ENCODE data around the gene LCT.

Gene LCT

DNA sequence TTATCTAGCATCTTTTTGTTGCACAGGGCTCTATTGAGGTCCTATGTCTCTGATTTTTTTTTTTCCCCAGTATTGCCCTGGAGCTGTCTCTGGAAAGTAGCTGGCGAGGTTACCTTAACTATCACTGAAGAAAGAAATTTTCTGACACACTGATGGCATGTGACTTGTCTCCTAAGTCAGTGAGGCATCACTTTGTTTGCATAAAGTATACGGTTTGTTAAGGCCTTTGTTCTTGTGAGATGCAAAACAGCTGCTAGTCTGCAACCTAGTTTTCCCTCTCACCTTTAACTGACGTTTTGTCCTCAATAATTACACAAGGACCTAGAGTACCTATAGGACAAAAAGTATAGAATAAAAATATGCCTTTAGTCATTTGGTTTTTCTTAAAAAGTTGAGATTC lies 53.5 kb downstream of the LCT start:
- TF ChIP-seq CTCF (IDR thresholded peaks at IDR 0.05; ENCODE audit: low read depth, low read length, missing control alignments), result no peak
- no peak for DNase-seq (ENCODE audit: low read depth)
- in situ Hi-C loops (cut with HindIII; ENCODE audit: low sequenced_read_pairs), result no loop called here
- H3K4me3 ChIP-seq (ENCODE audit: low read depth, low read length), result no peak overlapping the region

DNA sequence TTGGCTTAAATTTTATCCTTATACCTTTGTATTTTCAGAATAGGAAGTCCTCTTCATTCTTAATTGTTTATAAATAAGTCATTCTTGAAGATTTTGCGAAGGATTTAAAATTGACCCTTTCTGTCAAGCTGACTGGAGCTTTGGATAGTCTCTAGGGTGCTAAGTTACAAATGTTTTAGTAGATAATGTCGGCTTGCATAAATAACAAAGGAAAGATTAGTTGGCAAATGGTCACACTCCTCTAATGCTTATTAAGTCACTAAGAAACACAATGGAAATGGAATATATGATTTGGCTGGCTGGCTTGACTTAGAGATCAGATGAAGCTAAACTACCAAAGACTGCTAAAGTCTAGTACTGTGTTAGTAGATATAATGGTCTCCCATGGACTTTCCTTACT lies 54.8 kb downstream of the LCT start:
- TF ChIP-seq CTCF (IDR thresholded peaks at IDR 0.05; ENCODE audit: low read depth, low read length, missing control alignments), result no peak
- no peak overlapping the region for H3K4me3 ChIP-seq (ENCODE audit: low read depth, low read length)
- DNase-seq (ENCODE audit: low read depth), result no peak
- in situ Hi-C loops (cut with HindIII; ENCODE audit: low sequenced_read_pairs), result no loop called here

GRCh38 chr2:135776367-135776766 lies 60.6 kb downstream of the LCT start:
- no peak for DNase-seq (ENCODE audit: low read depth)
- in situ Hi-C loops (cut with HindIII; ENCODE audit: low sequenced_read_pairs), result no loop called here
- H3K4me3 ChIP-seq (ENCODE audit: low read depth, low read length), result no peak overlapping the region
- no peak for TF ChIP-seq CTCF (IDR thresholded peaks at IDR 0.05; ENCODE audit: low read depth, low read length, missing control alignments)

- in situ Hi-C loops (cut with HindIII; ENCODE audit: low sequenced_read_pairs), result no loop called here
- H3K4me3 ChIP-seq (ENCODE audit: low read depth, low read length), result no peak overlapping the region
- no peak for TF ChIP-seq CTCF (IDR thresholded peaks at IDR 0.05; ENCODE audit: low read depth, low read length, missing control alignments)
- DNase-seq (ENCODE audit: low read depth), result no peak
These were observed 61.6 kb downstream of the LCT start for GRCh38 chr2:135775420-135775819.

DNA sequence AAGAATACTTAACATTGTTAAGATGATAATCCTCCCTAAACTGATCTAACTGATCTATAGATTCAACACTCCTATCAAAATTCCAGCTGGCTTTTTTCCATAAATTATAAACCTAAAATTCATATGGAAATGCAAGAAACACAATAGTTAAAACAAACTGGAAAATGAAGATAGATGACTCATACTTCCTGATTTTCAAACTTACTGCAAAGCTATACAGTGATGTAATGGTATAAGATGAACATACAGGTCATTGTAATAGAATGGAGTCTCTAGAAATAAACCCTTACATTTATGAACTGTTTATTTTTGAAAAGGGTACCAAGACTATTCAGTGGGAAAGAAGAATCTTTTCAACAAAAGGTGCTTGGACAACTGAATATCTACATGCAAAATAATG lies 63.1 kb downstream of the LCT start:
- in situ Hi-C loops (cut with HindIII; ENCODE audit: low sequenced_read_pairs), result no loop called here
- no peak for DNase-seq (ENCODE audit: low read depth)
- H3K4me3 ChIP-seq (ENCODE audit: low read depth, low read length), result no peak overlapping the region
- TF ChIP-seq CTCF (IDR thresholded peaks at IDR 0.05; ENCODE audit: low read depth, low read length, missing control alignments), result no peak

DNA sequence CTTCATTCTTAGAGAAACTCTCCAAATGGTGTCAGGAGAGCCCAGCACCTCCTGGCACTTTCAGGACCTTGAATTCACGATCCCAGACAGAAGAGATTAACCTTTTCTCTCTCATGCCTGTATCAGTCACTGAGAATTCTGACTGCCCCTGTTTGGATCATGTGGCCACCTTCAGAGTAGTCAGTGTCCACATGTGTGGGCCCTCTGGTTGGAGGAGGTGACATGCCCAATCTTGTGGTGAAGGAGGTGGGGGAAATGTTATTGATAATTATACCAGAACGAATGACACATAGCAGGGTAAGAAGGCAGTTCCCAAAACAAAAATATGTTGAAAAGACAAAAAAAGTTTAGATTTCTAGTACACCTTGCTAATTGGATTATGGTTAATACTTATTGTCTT lies 63.7 kb downstream of the LCT start:
- no peak for DNase-seq (ENCODE audit: low read depth)
- in situ Hi-C loops (cut with HindIII; ENCODE audit: low sequenced_read_pairs), result no loop called here
- no peak overlapping the region for H3K4me3 ChIP-seq (ENCODE audit: low read depth, low read length)
- TF ChIP-seq CTCF (IDR thresholded peaks at IDR 0.05; ENCODE audit: low read depth, low read length, missing control alignments), result no peak

GRCh38 chr2:135768863-135769262 lies 68.1 kb downstream of the LCT start:
- TF ChIP-seq CTCF (IDR thresholded peaks at IDR 0.05; ENCODE audit: low read depth, low read length, missing control alignments), result no peak
- no peak for DNase-seq (ENCODE audit: low read depth)
- in situ Hi-C loops (cut with HindIII; ENCODE audit: low sequenced_read_pairs), result no loop called here
- H3K4me3 ChIP-seq (ENCODE audit: low read depth, low read length), result no peak overlapping the region

All from astrocyte of the cerebellum (primary cell).